Stimulated activated naive B cell treated with anti-CD40 and anti-IgM and Interleukin-4, amounts not matched to agents 10 μg/mL and 1 μg/mL and 100 μg/mL, for 72 hours (primary cell): Measurements from ENCODE around the gene CPO.

Experiments used
- ATAC-seq, 2 donors: fragments of 150-1000 bp; cut with Tn5 transposase; replicated peaks; 2 replicates each; pipeline ENCODE4 v1.10.0; 2021; ENCODE audit warnings: moderate library complexity in 1 of 2
- DNase-seq: peaks from one replicate; pipeline ENCODE4 v3.0.0; 2021
- H3K27ac Mint-ChIP-seq: one replicate; pipeline ENCODE4 v1.8.0; 2022; ENCODE audit warnings: mild to moderate bottlenecking, mixed read lengths
- H3K27me3 Mint-ChIP-seq, 2 donors: one replicate each; pipeline ENCODE4 v1.8.0; 2022; ENCODE audit warnings: mixed read lengths in 2 of 2
- H3K36me3 Mint-ChIP-seq, 2 donors: one replicate each; pipeline ENCODE4 v1.8.0; 2022; ENCODE audit warnings: mixed read lengths in 2 of 2, mild to moderate bottlenecking in 1 of 2
- H3K4me1 Mint-ChIP-seq, 2 donors: one replicate each; pipeline ENCODE4 v1.8.0; 2022; ENCODE audit warnings: mixed read lengths in 2 of 2, mild to moderate bottlenecking in 1 of 2
- H3K4me3 Mint-ChIP-seq, 2 donors: one replicate each; pipeline ENCODE4 v1.8.0; 2022; ENCODE audit warnings: mild to moderate bottlenecking in 2 of 2, mixed read lengths in 2 of 2, moderate library complexity in 1 of 2
- H3K9me3 Mint-ChIP-seq, 2 donors: one replicate each; pipeline ENCODE4 v1.8.0; 2022; ENCODE audit warnings: mixed read lengths in 2 of 2, mild to moderate bottlenecking in 1 of 2

The CPO gene

GRCh38 chr2:207014424-207014823 is 75.1 kb downstream of the CPO start:
- ATAC-seq (no peak), DNase-seq (no peak)
- Mint-ChIP-seq H3K4me3 (no peak overlapping the region), H3K9me3 (peaks cover 10 to 15% of the 10 kb centered on the region in 2 donors), H3K36me3 (peaks cover 5% of the 10 kb centered on the region in 2 donors), H3K27ac (no peak overlapping the region), H3K4me1 (no peaks in the 10 kb centered on the region), H3K27me3 (peaks cover 19 to 23% of the 10 kb centered on the region in 2 donors)

- H3K27ac Mint-ChIP-seq: no peak overlapping the region
- peaks cover 19 to 23% of the 10 kb centered on the region in 2 donors for H3K27me3 Mint-ChIP-seq
- H3K4me1 Mint-ChIP-seq: no peaks in the 10 kb centered on the region
- H3K36me3 Mint-ChIP-seq: peaks cover 5% of the 10 kb centered on the region in 2 donors
- H3K4me3 Mint-ChIP-seq: no peak overlapping the region
- no peak for DNase-seq
- H3K9me3 Mint-ChIP-seq: peaks cover 10 to 15% of the 10 kb centered on the region in 2 donors
- no peak for ATAC-seq
Measured at GRCh38 chr2:207015901-207016300, 76.6 kb downstream of the CPO start.
